HG03460 (cell line): ENCODE data around the gene EBI3.
"Not testable (repeated sequence)": the region's sequence is repeated elsewhere in the genome, so short reads cannot be mapped to it uniquely, and the experiment has no call there.

Experiments
- ATAC-seq: cut with Tn5 transposase; IDR thresholded peaks from one replicate; pipeline ENCODE4 v1.9.1; 2021; ENCODE audit not compliant: unreplicated experiment

The EBI3 gene

DNA sequence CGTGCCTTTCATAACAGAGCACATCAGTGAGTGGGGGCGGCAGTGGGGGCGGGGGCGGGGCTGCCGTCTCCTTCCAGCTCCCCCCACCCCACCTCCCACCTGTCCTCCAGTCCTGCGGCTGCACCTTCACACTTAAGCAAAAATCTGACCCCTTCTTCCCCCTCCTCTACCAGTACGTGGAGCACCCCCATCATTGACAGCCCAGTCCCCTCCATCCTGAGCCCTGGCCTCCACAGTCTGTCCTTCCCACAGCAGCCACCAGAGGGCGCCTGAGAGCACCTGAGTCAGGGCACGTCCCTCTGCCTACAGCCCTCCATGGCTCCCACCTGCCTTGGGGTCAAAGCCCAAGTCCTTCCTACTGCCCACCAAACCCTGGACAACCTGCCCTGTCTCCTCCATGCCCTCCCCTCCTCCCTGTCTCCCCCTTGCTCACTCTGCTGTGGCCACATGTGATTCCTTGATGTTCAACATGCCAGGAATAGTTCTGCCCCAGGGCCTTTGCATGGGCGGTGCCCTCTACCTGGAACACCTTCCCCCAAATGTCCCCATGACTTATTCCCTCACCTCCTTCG lies 4.0 kb downstream of the EBI3 start:
- ATAC-seq: no peak

DNA sequence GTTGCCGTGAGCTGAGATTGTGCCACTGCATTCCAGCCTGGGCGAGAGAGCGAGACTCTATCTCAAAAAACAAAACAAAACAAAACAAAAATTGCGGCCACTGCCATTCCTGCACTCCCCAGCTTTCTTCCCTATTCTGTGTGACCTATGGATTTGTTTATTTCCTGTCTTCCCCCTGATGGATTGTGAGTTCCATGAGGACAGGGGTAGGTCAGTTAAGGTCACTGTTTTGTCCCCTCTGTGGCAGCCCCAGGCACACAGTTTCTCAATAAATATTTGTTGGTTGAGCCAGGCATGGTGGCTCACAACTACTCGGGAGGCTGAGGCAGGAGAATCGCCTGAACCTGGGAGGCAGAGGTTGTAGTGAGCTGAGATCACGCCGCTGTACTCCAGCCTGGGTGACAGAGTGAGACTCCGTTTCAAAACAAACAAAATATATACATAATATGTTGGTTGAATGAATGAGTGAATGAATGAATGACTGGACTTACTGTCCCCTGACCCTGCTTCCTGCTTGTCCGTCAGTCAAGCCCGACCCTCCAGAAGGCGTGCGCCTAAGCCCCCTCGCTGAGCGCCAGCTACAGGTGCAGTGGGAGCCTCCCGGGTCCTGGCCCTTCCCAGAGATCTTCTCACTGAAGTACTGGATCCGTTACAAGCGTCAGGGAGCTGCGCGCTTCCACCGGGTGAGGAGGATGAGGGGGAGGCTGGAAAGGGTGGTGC lies 5.0 kb downstream of the EBI3 start:
- no peak for ATAC-seq

DNA sequence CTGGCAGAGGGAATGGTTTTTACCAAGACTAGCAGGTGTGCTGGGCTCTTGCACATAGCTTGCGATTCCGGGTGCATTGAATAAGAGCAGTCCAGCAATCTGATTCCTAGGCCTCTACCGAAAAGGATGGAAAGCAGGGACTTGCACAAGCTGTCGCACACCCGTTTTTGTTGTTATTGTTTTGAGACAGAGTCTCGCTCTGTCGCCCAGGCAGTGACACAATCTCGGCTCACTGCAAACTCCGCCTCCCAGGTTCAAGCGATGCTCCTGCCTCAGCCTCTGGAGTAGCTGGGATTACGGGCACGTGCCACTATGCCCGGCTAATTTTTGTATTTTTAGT lies 5.5 kb downstream of the EBI3 start:
- no peak for ATAC-seq

- not testable (repeated sequence) for ATAC-seq
These were observed 8.2 kb downstream of the EBI3 start for GRCh38 chr19:4237510-4237909.

DNA sequence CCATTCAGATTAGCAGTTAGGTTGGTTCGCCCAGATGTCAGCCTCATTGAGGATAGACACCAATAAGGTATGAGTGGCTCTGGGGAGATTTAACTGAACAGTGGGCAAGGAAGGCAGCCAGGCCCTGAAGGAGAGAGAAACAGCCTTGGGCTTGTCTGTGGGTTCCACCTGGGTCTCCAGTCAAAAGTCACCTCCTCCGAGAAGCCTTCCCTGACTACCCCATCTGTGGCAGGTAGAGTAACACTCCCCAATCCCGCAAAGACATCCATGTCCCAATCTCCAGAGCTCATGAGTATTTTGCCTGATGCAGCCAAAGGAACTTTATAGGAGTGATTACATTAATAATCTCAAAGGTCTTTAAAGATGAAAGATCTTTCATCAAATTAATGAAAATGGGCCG lies 9.5 kb downstream of the EBI3 start:
- ATAC-seq: no peak

- no peak for ATAC-seq
These were observed 12.6 kb downstream of the EBI3 start for GRCh38 chr19:4241824-4242430.

GRCh38 chr19:4245938-4246337 lies 16.6 kb downstream of the EBI3 start:
- ATAC-seq: not testable (repeated sequence)

GRCh38 chr19:4246767-4247593 lies 17.7 kb downstream of the EBI3 start, which contains the start of gene YJU2:
Gene YJU2, plus strand, starts transcription at chr19:4247080. Its CDS starts 67 bp downstream, at chr19:4247147.
- ATAC-seq: peak; percentile 88

- ATAC-seq: no peak
These were observed 27.2 kb downstream of the EBI3 start for GRCh38 chr19:4256563-4256962.

- ATAC-seq: no peak
These were observed 27.7 kb downstream of the EBI3 start for GRCh38 chr19:4257025-4257424.

DNA sequence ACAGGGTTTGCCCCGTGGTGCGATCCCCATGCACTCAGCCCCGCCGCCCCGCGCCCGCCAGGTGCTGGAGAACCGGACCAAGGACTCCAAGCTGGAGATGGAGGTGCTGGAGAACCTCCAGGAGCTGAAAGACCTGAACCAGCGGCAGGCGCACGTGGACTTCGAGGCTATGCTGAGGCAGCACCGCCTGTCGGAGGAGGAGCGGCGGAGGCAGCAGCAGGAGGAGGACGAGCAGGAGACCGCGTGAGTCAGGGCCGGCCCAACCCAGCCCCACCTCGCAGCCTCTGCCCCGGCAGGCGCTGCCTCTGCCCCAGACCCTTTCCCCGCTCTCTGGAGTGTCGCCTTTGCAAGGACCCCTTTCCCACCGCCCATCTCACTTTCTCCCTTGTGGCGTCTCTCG lies 28.9 kb downstream of the EBI3 start:
- no peak for ATAC-seq

GRCh38 chr19:4260613-4261191 lies 31.4 kb downstream of the EBI3 start:
- no peak for ATAC-seq

GRCh38 chr19:4264812-4265211 lies 35.5 kb downstream of the EBI3 start:
- no peak for ATAC-seq

GRCh38 chr19:4266253-4267000 lies 37.1 kb downstream of the EBI3 start:
- no peak for ATAC-seq

DNA sequence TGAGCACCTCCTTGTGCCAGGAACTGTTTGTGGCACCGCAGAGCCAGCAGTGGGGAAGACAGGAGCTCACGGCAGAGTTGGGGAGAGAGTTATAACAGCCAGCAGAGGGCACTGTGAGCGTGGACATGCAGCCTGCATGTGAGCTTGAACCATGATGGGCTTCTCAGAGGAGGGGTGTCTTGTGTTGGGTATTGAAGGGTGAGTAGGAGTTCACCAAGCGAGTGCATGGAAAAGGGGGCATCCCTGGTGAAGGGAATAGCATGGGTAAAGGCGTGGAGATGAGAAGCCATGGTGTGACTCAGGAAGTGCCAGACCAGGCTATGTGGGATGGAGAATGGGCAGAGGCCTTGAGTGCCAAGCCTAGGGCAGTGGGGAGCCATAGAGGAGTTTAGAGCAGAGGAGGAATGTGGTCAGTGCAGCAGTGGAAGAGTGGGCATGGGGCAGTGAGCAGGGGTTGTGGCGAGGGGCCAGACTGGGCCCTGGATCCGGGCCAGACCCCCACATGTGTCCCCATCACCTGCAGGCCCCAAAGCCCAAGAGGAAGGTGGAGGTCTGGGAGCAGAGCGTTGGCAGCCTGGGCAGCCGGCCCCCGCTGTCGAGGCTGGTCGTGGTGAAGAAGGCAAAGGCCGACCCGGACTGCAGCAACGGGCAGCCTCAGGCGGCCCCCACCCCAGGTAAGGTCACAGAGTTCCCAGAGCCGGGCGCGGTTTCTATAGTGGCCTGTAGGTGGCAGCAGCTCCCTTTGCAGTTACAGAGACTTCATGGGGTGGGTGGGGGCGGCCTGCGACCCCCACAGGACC lies 38.0 kb downstream of the EBI3 start:
- ATAC-seq: no peak

DNA sequence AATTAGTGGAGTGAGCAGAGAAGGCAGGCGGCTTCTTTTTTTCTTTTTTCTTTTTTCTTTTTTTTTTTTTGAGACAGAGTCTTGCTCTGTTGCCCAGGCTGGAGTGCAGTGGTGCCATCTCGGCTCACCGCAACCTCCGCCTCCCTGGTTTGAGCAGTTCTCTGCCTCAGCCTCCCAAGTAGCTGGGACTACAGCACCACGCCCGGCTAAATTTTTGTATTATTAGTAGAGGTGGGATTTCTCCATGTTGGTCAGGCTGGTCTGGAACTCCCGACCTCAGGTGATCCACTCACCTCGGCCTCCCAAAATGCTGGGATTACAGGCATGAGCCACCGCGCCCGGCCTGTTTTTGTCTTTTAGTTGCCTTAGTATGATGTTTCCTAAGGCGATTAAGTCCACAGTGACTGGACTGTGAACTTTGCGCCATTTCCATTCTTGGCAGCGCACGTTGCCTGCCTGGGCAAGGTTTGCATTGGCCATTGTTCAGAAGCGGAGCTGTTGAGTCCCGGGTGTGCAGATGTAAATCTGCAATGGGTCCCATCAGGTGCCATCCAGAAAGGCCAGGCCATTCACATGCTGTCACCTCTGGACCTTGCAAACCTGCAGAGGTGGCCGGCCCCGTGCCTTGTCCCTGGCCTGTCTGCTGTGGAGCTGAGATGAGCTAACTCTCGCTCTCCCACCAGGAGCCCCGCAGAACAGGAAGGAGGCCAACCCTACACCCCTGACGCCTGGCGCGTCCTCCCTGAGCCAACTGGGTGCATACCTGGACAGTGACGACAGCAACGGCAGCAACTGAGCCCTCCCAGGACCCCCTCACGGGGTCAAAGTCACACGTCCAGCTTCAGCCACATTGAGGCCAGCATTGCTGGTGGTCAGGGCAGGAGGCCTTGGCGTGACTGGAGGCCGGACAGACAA lies 38.8 kb downstream of the EBI3 start:
- no peak for ATAC-seq

DNA sequence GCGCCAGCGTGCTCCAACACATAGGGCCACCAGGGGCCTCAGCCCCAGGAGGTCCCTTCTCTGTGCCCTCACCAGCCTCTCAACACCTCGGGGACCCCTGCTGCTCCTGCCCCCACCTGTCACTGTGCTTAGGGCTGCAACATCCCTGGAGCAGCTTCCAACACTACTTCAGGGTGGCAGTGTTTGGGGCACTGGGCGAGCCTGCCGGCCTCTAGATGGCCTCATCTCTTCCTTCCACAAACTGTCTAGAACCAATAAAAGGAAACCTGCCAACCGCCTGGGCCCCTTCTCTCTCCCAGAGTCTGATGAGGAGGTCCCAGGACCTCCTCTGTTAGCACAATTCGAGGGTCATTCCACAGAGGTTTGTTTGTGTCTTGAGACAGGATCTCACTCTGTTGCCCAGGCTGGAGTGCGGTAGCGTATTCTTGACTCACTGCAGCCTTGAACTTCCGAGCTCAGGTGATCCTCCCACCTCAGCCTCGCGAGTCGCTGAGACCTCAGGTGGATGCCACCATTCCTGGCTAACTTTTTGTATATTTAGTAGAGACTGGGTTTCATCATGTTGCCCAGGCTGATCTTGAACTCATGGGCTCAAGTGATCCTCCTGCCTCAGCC lies 39.6 kb downstream of the EBI3 start:
- ATAC-seq: no peak

DNA sequence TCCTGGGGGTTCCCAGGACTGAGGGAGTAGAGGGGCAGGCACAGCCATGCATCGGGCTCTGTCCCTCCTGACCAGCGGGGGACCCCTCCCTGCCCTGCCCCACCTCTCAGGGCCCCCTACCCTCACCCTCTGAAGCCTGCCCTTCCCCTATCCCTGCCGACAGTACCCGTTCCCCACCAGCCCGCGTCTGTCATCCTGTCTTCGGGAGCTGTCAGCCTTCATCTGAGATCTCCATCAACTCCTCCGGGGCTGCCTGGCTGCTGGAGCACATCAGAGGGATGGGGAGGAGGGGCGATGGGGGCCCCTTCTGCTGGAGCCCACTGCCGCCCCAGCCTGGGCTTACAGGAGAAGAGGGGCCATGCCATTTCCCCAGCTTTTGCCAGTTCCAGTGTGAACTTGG lies 43.6 kb downstream of the EBI3 start:
- ATAC-seq: no peak
